Gastrocnemius medialis (tissue), 4 donors: Measurements from ENCODE around the gene MMP19. TPM values are rescaled to one million over a fixed set of nuclear protein-coding genes. Genes with fewer than 3 reads are reported as not detected.
A peak's percentile ranks its signal among the peaks of the same experiment; 100 is the strongest.

Experiments used
- ATAC-seq, 2 donors: fragments of 150-250 bp; one replicate each; pipeline ENCODE4 v1.9.1; 2016
- DNase-seq, 2 donors: peaks; one replicate each; pipeline ENCODE4 v3.0.0-alpha.2; 2019
- H3K27ac ChIP-seq, 4 donors: fragments of 200-600 bp; sonication (generic); 1 replicate in 1 of 4; 2 replicates in 3 of 4; pipeline ENCODE4 v1.5.1; 2016 to 2018; ENCODE audit warnings: mild to moderate bottlenecking in 2 of 4, moderate library complexity in 1 of 4
- H3K27me3 ChIP-seq, 3 donors: fragments of 200-600 bp; sonication (generic) in 2 of 3; 1 replicate in 1 of 3; 2 replicates in 2 of 3; pipeline versions ENCODE4 v1.5.1 to v1.6.0; 2016 to 2019; ENCODE audit warnings: mild to moderate bottlenecking in 1 of 3, moderate library complexity in 1 of 3
- H3K36me3 ChIP-seq, 2 donors: fragments of 200-600 bp; sonication (generic) in 1 of 2; one replicate each; pipeline ENCODE4 v1.5.1; 2017 to 2018
- H3K4me1 ChIP-seq, 2 donors: fragments of 200-600 bp; sonication (generic) in 1 of 2; one replicate each; pipeline ENCODE4 v1.5.1; 2016 to 2017; ENCODE audit warnings: mild to moderate bottlenecking in 2 of 2
- H3K4me3 ChIP-seq, 4 donors: fragments of 200-600 bp; sonication (generic) in 3 of 4; 1 replicate in 1 of 4; 2 replicates in 3 of 4; pipeline ENCODE4 v1.5.1; 2016 to 2019; ENCODE audit warnings: mild to moderate bottlenecking in 2 of 4
- H3K9me3 ChIP-seq, 3 donors: fragments of 200-600 bp; sonication (generic) in 2 of 3; 1 replicate in 1 of 3; 2 replicates in 2 of 3; pipeline ENCODE4 v1.5.1; 2016 to 2019
- CTCF ChIP-seq, 5 experiments: fragments of 450-650 bp in 3 of 5; fragments of 200-600 bp in 2 of 5; sonication (generic) in 2 of 5; IDR thresholded peaks in 4 of 5; conservative IDR thresholded peaks in 1 of 5; 1 replicate in 4 of 5; 2 replicates in 1 of 5; pipeline ENCODE4 v1.5.1; 2016 to 2019; ENCODE audit warnings: antibody characterized with exemption in 5 of 5, mild to moderate bottlenecking in 3 of 5, moderate library complexity in 3 of 5
- POLR2A ChIP-seq, 2 donors: fragments of 450-650 bp; IDR thresholded peaks; one replicate each; pipeline ENCODE4 v1.6.1; 2017; ENCODE audit warnings: antibody characterized with exemption in 2 of 2, mild to moderate bottlenecking in 2 of 2, moderate library complexity in 2 of 2
- in situ Hi-C, 4 donors: fragments of 200-750 bp; cut with MboI; loops; one replicate each; pipeline versions ENCODE4 v1.15.0 to v1.8.0; 2017; ENCODE audit warnings: low sequenced_read_pairs in 4 of 4
- intact Hi-C: fragments of 100-400 bp; cut with DNase I; formaldehyde crosslinking; loops from one replicate; pipeline ENCODE4 v1.15.1; 2023; ENCODE audit warnings: low total_unique reads
- total RNA-seq, 4 donors: library from RNA; depleted of rRNA; stranded (reverse); fragments of >200 nt; gene quantifications; one replicate each; pipeline versions ENCODE4 v1.1.0 to v1.2.3, GENCODE V29; 2016

The MMP19 gene
- total RNA-seq, 4 donors from 2014 or later = 0.44 to 3.1 (median 1.8) TPM

GRCh38 chr12:55820679-55821078, 22.1 kb downstream of the MMP19 start:
- in situ Hi-C loops = loop anchor here in 2 of 4 donors (10.0 to 25.0 kb wide), 3 partner anchors 86 to 158 kb away; partner anchors contain the start of genes DGKA (in 1 of the 2) and PYM1 (in 1 of the 2)
- intact Hi-C loops = no loop called here

GRCh38 chr12:55818886-55819285, 23.9 kb downstream of the MMP19 start:
- intact Hi-C loops = loop anchor here (1.0 to 10.0 kb wide), 4 partner anchors 153 to 286 kb away; partner anchors contain the start of genes PA2G4, RAB5B and RPS26
- Histone ChIP-seq H3K36me3 (peaks cover 3 to 38% of the 10 kb centered on the region in 2 donors), H3K27ac (peak overlapping the region in 3 of 4 donors; percentile 79 to 89 (median 89)), H3K4me1 (peaks cover 22 to 28% of the 10 kb centered on the region in 2 donors), H3K4me3 (peak overlapping the region in 1 of 4 donors; percentile 96), H3K9me3 (no peaks in the 10 kb centered on the region), H3K27me3 (no peaks in the 10 kb centered on the region)
- DNase-seq (no peak), ATAC-seq (no peak)
- TF ChIP-seq CTCF (IDR thresholded peaks at IDR 0.05 in 4 of 5, conservative IDR thresholded peaks at IDR 0.05 in 1 of 5) = no peak
- TF ChIP-seq POLR2A (IDR thresholded peaks at IDR 0.05) = no peak
- in situ Hi-C loops = loop anchor here (5.0 to 25.0 kb wide), 6 partner anchors 82 to 157 kb away; partner anchors contain the start of genes PYM1 (in 3 of the 4) and DGKA (in 2 of the 4)

More at GRCh38 chr12:55820679-55821078, 22.1 kb downstream of the MMP19 start:
- Histone ChIP-seq H3K4me3 (no peak overlapping the region), H3K36me3 (peaks cover 3 to 38% of the 10 kb centered on the region in 2 donors), H3K27me3 (no peaks in the 10 kb centered on the region), H3K27ac (no peak overlapping the region), H3K9me3 (no peaks in the 10 kb centered on the region), H3K4me1 (peaks cover 15 to 24% of the 10 kb centered on the region in 2 donors)
- DNase-seq (no peak), ATAC-seq (no peak)
- TF ChIP-seq CTCF (IDR thresholded peaks at IDR 0.05 in 4 of 5, conservative IDR thresholded peaks at IDR 0.05 in 1 of 5) (no peak), POLR2A (IDR thresholded peaks at IDR 0.05) (no peak)

GRCh38 chr12:55818140-55818728, 24.5 kb downstream of the MMP19 start:
- peaks cover 22 to 28% of the 10 kb centered on the region in 2 donors for H3K4me1 ChIP-seq
- peak; percentile 43 to 54 for ATAC-seq
- no peaks in the 10 kb centered on the region for H3K27me3 ChIP-seq
- no peak for TF ChIP-seq CTCF (IDR thresholded peaks at IDR 0.05 in 4 of 5, conservative IDR thresholded peaks at IDR 0.05 in 1 of 5)
- DNase-seq = no peak
- in situ Hi-C loops = loop anchor here (5.0 to 25.0 kb wide), 6 partner anchors 81 to 156 kb away; partner anchors contain the start of genes PYM1 (in 3 of the 4) and DGKA (in 2 of the 4)
- H3K9me3 ChIP-seq = no peaks in the 10 kb centered on the region
- H3K36me3 ChIP-seq = peaks cover 3 to 41% of the 10 kb centered on the region in 2 donors
- H3K4me3 ChIP-seq = peak overlapping the region; percentile 65 to 96 (median 72)
- intact Hi-C loops = loop anchor here (1.0 to 10.0 kb wide), 4 partner anchors 154 to 287 kb away; partner anchors contain the start of genes PA2G4, RAB5B and RPS26
- peak overlapping the region; percentile 79 to 89 (median 85) for H3K27ac ChIP-seq

GRCh38 chr12:55817345-55818139, 25.2 kb downstream of the MMP19 start, which contains the start of the genes ORMDL2 and SARNP:
TSS of gene ORMDL2 (plus strand) at chr12:55818041. CDS start at chr12:55819000, 959 bp downstream.
TSS of gene SARNP (minus strand) at chr12:55817724. CDS start at chr12:55817701, 23 bp downstream.
- Histone ChIP-seq H3K27ac (peak within 1 kb of the TSS; percentile 89 to 93 (median 90)), H3K4me3 (peak within 1 kb of the TSS; percentile 73 to 96 (median 82)), H3K4me1 (peaks cover 22 to 31% of the 10 kb centered on the region in 2 donors), H3K9me3 (no peaks in the 10 kb centered on the region), H3K27me3 (no peaks in the 10 kb centered on the region), H3K36me3 (peaks cover 3 to 35% of the 10 kb centered on the region in 2 donors)
- DNase-seq (peak; percentile 99), ATAC-seq (peak; percentile 99 to 100)
- TF ChIP-seq CTCF (IDR thresholded peaks at IDR 0.05 in 4 of 5, conservative IDR thresholded peaks at IDR 0.05 in 1 of 5) (no peak), POLR2A (IDR thresholded peaks at IDR 0.05) (peak; percentile 59 to 70)
- intact Hi-C loops = loop anchor here (1.0 to 10.0 kb wide), 7 partner anchors 12 to 287 kb away; partner anchors contain the start of genes CD63, DNAJC14, PA2G4 and PYM1
- in situ Hi-C loops = loop anchor here (5.0 to 25.0 kb wide), 6 partner anchors 80 to 155 kb away; partner anchors contain the start of genes PYM1 (in 3 of the 4) and DGKA (in 2 of the 4)
